Smooth muscle cell (in vitro differentiated cells): ENCODE data around the gene ANKRD13D. TPM values are rescaled to one million over a fixed set of nuclear protein-coding genes. Genes with fewer than 3 reads are reported as not detected.

ENCODE experiments used
- DNase-seq: peaks from one replicate; lab custom pipeline; 2025; ENCODE audit not compliant: unreplicated experiment; lab: John Stamatoyannopoulos, UW
- H2AFZ ChIP-seq: fragments of 200-600 bp; sonication (generic); 2 replicates; pipeline ENCODE4 v1.6.0; 2016; ENCODE audit warnings: antibody characterized with exemption, low read depth, mild to moderate bottlenecking
- H3F3A ChIP-seq: fragments of 200-600 bp; sonication (generic); 2 replicates; pipeline ENCODE4 v1.6.0; 2017; ENCODE audit warnings: antibody characterized with exemption, low read depth
- H3K27ac ChIP-seq: fragments of 200-600 bp; sonication (generic); 2 replicates; pipeline ENCODE4 v1.5.1; 2016; ENCODE audit warnings: low read depth, mild to moderate bottlenecking
- H3K27me3 ChIP-seq: fragments of 200-600 bp; sonication (generic); 2 replicates; pipeline ENCODE4 v1.6.1; 2016; ENCODE audit warnings: low read depth, mild to moderate bottlenecking
- H3K36me3 ChIP-seq: fragments of 200-600 bp; sonication (generic); 2 replicates; pipeline ENCODE4 v1.5.1; 2016; ENCODE audit warnings: low read depth
- H3K4me1 ChIP-seq: fragments of 200-600 bp; sonication (generic); 2 replicates; pipeline ENCODE4 v1.5.1; 2016; ENCODE audit warnings: low read depth
- H3K4me2 ChIP-seq: fragments of 200-600 bp; sonication (generic); 2 replicates; pipeline ENCODE4 v1.6.0; 2016; ENCODE audit warnings: mild to moderate bottlenecking
- H3K4me3 ChIP-seq: fragments of 200-600 bp; sonication (generic); 2 replicates; pipeline ENCODE4 v1.5.1; 2016; ENCODE audit warnings: mild to moderate bottlenecking
- H3K79me2 ChIP-seq: fragments of 200-600 bp; sonication (generic); 2 replicates; pipeline ENCODE4 v1.6.0; 2016; ENCODE audit warnings: low read depth, mild to moderate bottlenecking
- H3K9ac ChIP-seq: fragments of 200-600 bp; sonication (generic); 2 replicates; pipeline ENCODE4 v1.6.0; 2016; ENCODE audit warnings: low read depth
- H3K9me3 ChIP-seq: fragments of 200-600 bp; sonication (generic); replicated peaks from 2 replicates; pipeline ENCODE4 v1.5.1; 2016; ENCODE audit warnings: low read depth
- H4K20me1 ChIP-seq: fragments of 200-600 bp; sonication (generic); 2 replicates; pipeline ENCODE4 v1.6.0; 2016; ENCODE audit warnings: low read depth
- WGBS: methylation state at CpG from one replicate; pipeline ENCODE4 v1.1.7; 2016; ENCODE audit warnings: low lambda C conversion rate; 5-methylcytosine and 5-hydroxymethylcytosine counted together
- polyA plus RNA-seq: library from polyadenylated mRNA; unstranded; fragments of >200 nt; fragmentation: Nextera tagmentation; extraction: Ambion mirVana; gene quantifications from 2 replicates; pipeline ENCODE4 v1.2.1, GENCODE V29; 2016
- total RNA-seq: library from RNA; depleted of rRNA; stranded (reverse); fragments of >200 nt; gene quantifications from 2 replicates; pipeline ENCODE4 v1.2.3, GENCODE V29; 2014
- TF ChIP-seq, protein P1 (sequence below): fragments of 200-600 bp; sonication (generic); IDR thresholded peaks from 2 replicates; pipeline ENCODE4 v1.5.1; 2017; ENCODE audit warnings: borderline replicate concordance, mild to moderate bottlenecking, antibody characterized with exemption; ENCODE audit not compliant: insufficient read depth, poor library complexity, severe bottlenecking

Gene ANKRD13D
- total and polyA plus RNA-seq, 2 experiments from 2014 or later, result 34.7 to 52.0 TPM

DNA sequence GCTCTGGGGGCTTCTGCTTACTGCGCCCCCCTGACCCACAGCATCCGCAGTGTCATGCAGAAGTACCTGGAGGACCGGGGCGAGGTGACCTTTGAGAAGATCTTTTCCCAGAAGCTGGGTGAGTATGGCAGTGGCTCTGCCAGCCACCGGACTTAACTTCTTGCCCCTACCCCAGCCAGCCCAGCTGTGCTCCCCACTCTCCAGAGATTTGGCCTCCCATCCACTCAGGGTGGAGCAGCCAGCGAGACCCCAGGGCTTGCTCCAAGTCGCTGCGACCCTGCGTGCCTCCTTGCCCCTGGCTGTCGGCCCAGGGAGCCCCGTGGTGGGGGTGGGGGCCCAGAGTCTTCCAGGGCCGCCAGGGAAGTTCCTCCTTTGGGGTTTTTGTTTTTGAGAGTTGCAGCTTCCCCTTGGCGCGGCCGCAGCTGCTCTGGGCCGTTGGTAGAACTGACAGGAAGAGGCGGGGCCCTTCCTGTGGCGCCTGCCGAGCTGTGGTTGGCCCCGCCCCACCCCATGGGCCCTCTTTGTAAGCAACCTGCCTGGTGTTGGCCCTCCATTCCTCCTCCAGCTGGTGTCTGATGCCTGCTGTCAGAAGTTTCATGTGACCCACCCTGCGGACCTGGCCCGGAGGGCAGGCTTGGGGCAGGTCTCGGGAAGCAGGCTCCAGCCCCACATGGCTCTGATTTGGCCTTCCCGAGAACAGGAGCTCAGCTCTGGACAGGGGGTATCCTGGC is 11.7 kb upstream of the ANKRD13D start:
- Histone ChIP-seq H3K9ac (no peak overlapping the region), H3K4me2 (no peak overlapping the region), H3K4me1 (peaks cover 16% of the 10 kb centered on the region), H3K4me3 (no peak overlapping the region), H3F3A (no peaks in the 10 kb centered on the region), H2AFZ (no peak overlapping the region), H3K27ac (no peak overlapping the region), H3K79me2 (peaks cover 55% of the 10 kb centered on the region), H3K9me3 (no peaks in the 10 kb centered on the region), H3K36me3 (no peaks in the 10 kb centered on the region), H4K20me1 (peaks cover 61% of the 10 kb centered on the region), H3K27me3 (no peaks in the 10 kb centered on the region)
- DNase-seq, result no peak
- 77% methylated on average over 24 of the region's 24 CpGs for WGBS
- TF ChIP-seq, protein P1, sequence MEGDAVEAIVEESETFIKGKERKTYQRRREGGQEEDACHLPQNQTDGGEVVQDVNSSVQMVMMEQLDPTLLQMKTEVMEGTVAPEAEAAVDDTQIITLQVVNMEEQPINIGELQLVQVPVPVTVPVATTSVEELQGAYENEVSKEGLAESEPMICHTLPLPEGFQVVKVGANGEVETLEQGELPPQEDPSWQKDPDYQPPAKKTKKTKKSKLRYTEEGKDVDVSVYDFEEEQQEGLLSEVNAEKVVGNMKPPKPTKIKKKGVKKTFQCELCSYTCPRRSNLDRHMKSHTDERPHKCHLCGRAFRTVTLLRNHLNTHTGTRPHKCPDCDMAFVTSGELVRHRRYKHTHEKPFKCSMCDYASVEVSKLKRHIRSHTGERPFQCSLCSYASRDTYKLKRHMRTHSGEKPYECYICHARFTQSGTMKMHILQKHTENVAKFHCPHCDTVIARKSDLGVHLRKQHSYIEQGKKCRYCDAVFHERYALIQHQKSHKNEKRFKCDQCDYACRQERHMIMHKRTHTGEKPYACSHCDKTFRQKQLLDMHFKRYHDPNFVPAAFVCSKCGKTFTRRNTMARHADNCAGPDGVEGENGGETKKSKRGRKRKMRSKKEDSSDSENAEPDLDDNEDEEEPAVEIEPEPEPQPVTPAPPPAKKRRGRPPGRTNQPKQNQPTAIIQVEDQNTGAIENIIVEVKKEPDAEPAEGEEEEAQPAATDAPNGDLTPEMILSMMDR, result no peak

DNA sequence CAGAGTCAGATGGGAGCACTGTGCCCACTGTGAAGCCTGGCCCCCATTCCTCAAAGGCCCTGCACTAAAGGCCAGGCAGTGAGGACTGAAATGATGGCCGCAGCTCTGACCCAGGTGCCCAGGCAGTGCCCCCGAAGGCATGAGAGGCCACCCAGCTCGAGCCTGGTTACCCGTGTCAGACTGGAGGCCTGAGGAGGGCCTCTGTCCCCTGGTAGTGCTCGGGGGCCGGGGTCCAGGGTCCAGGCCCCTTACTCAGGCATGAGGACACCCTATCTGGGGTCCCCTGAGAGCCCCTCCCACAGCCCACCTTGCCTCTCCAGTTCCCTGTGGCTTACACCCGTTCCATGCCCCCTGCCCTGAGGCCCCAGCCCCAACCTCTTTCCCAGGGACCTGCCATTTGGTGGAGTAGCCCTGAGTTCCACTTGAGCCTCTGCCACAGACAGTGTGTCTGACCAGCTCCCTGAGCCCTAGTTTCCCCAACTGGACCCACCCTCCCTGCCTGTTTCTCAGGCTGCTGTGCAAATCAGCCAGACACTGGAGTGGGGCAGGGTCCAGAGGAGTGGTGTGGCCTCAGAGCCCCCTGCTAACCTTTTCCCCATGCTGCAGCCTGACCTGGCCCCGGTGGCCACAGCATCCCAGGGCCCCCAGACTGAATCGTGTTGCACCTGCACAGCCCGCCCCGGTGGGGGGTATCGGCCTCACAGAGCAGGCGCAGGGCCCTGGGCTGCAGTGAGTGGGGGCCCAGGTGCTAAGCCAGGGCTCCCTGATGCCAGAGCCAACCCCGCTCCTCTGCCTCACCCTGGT is 10.8 kb upstream of the ANKRD13D start:
- DNase-seq, result no peak
- TF ChIP-seq, protein P1, result no peak
- no peak overlapping the region for H3K4me2 ChIP-seq
- H3K27ac ChIP-seq, result no peak overlapping the region
- peaks cover 45% of the 10 kb centered on the region for H3K79me2 ChIP-seq
- H4K20me1 ChIP-seq, result peaks cover 52% of the 10 kb centered on the region
- no peak overlapping the region for H3K9ac ChIP-seq
- H3K27me3 ChIP-seq, result no peaks in the 10 kb centered on the region
- H3K4me3 ChIP-seq, result no peak overlapping the region
- no peaks in the 10 kb centered on the region for H3F3A ChIP-seq
- H2AFZ ChIP-seq, result no peak overlapping the region
- H3K36me3 ChIP-seq, result no peaks in the 10 kb centered on the region
- peaks cover 16% of the 10 kb centered on the region for H3K4me1 ChIP-seq
- H3K9me3 ChIP-seq, result no peaks in the 10 kb centered on the region
- 96% methylated on average over 13 of the region's 14 CpGs for WGBS

DNA sequence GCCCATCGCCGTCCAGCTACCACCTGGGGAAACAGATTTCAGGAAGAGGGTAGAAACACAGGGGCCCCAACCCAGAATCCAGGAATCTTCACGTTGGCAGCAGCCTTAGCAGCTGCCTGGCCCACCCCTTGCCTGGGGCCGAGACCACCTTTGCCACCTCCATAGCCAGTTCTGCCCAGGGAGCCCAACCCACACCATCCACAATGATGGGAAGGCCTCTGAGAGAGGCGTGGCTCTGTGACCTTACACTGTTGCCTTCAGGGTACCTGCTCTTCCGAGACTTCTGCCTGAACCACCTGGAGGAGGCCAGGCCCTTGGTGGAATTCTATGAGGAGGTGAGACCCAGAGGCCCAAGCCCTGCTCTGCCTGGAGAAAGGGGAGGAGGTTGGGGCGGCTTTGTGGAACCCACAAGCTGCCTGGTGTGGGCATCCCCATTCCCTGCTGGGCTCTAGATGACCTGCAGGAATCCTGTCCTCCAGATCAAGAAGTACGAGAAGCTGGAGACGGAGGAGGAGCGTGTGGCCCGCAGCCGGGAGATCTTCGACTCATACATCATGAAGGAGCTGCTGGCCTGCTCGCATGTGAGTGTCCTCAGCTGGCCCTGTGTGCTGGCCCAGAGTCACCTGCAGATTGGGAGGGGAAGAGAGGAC is 10.0 kb upstream of the ANKRD13D start:
- H3K27me3 ChIP-seq, result no peaks in the 10 kb centered on the region
- H3K27ac ChIP-seq, result no peak overlapping the region
- peaks cover 11% of the 10 kb centered on the region for H3K4me1 ChIP-seq
- peaks cover 38% of the 10 kb centered on the region for H3K79me2 ChIP-seq
- H4K20me1 ChIP-seq, result peaks cover 44% of the 10 kb centered on the region
- WGBS, result 96% methylated on average over 14 of the region's 14 CpGs
- no peak for DNase-seq
- TF ChIP-seq, protein P1, result no peak
- no peaks in the 10 kb centered on the region for H3K36me3 ChIP-seq
- H3K9ac ChIP-seq, result no peak overlapping the region
- no peaks in the 10 kb centered on the region for H3F3A ChIP-seq
- H3K4me2 ChIP-seq, result no peak overlapping the region
- H3K4me3 ChIP-seq, result no peak overlapping the region
- H3K9me3 ChIP-seq, result no peaks in the 10 kb centered on the region
- H2AFZ ChIP-seq, result no peak overlapping the region
